GM18870 (cell line): ENCODE data around the gene BACE2.

Source experiments
- ATAC-seq: cut with Tn5 transposase; IDR thresholded peaks from one replicate; pipeline ENCODE4 v1.9.1; 2021; ENCODE audit warnings: moderate library complexity; ENCODE audit not compliant: unreplicated experiment

Gene BACE2

DNA sequence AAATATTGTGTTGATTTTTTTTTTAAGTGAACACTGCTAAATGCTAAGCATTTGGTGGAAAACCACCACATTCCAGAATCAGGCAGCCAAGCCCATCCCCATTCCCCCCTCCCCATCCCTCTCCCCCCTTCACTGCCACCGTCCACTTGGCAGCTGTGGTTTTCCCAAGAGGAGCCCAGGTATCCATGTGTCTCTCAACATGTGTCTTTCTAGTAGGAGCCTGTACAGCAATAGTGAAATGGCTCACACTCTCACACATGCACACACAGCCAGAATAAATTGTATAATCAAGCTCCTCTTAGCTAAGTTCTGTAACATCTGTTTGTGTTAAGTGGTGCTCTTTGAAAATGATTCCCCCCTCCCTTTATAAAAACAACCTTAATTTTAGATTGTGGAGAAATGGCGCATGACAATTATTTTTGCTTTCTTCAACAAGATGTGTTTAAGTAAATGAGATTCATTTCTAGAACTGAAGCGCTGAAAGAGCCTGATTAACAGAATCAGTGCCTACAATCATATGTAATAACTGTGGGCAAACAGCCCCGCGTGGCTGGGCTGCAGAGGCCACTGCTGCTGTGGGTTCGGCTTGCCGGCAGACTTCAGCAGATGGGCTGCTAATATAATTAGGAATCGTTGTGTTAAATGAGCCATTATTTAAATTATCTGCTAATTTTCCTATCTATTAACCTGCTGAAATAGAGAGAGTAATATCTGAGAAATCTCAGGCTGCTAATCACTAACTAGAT is 43.3 kb downstream of the BACE2 start:
- ATAC-seq: no peak

DNA sequence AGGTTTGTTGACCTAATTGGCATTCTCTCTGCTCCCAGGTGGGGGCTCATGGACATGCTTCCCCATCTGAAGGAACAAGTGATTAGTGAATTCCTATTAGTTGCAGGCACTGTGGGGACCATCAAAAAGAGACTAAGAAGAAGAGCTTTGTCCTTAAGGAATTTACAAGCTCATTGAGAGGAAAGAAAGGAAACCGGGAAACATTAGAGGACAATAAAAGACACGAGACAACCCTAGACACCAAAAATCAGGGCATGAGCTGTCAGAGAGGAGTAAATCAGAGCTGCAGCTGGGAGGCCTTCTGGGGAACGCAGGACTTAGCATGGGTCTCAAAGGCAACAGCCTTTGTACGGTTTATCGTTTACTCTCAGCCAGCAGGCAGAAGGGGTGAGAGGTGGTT is 45.1 kb downstream of the BACE2 start:
- ATAC-seq: no peak

DNA sequence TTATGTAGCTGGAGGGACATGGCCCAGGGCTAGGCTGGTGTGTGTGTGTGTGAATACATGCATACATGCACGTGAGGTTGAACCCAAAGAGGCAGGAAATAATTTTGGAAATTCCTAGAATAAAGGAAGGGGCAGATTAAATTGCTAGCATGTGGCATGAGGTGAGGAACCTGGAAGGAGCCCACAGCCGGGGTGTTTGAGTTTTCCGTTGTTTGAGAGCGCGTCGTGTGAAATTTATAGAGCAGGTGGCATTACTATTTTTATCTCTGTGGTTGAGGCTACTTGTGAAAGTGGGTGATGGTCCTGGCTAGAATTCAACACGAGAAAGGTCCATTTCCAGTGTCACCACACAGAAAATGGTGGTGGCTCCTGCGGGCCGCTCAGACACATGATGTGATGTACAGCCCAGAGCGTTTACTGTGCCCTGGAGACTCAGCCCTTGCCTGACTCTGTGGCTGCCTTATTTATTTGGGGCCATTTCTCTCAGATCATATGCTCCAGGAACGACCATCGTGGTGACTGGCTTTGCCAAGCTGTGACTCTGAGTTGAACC is 48.0 kb downstream of the BACE2 start:
- no peak for ATAC-seq

DNA sequence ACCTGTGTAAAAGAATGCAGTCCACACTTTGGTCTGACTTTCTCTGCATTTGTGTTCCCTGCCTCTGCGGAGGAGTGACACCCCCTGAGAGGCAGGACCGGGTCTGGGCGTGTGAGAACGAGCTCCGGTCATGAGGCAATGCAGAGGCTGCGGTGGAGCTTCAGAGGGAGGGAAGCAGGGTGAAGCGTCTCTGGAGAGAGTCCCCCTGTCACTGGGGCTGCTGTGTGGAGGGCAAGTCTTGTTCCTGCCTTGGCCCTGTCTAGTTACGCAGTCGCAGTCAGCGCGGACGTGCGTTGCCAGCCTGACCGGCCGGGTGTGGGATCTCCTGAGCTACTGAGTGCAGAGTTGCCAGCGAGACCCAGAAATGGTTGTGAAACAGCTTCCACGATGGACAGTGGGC is 48.5 kb downstream of the BACE2 start:
- no peak for ATAC-seq

DNA sequence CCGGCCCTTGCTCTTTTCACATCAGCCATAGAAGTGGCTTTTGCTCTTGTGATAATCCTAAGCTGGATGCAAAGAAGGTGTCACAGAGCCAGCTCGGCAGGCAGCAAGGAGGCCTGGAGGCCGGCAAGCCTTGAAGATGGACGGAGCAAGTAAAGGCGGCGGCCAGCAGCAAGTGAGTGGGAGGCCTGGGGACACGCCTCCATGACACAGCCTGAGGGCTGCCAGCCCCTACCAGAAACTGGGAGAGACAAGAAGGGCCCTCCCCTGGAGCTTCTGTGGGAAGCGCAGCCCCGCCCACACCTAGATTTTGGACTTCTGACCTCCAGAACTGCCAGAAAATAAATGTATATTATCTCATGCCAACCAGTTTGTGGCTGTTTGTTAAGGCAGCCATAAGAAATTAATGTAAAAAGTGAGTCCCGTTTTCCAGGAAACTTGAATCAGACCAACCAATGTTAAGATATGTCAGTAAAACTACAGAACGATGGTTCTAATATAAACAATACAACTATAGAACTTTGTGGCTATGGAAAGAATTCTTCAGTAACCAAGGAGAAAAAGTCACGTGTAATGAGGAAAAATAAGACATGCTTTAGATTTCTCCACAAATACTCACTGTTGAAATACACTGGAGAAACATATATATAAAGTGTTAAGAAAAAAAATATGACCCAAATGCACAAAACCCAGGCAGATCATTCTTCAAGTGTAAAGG is 49.9 kb downstream of the BACE2 start:
- ATAC-seq: no peak

DNA sequence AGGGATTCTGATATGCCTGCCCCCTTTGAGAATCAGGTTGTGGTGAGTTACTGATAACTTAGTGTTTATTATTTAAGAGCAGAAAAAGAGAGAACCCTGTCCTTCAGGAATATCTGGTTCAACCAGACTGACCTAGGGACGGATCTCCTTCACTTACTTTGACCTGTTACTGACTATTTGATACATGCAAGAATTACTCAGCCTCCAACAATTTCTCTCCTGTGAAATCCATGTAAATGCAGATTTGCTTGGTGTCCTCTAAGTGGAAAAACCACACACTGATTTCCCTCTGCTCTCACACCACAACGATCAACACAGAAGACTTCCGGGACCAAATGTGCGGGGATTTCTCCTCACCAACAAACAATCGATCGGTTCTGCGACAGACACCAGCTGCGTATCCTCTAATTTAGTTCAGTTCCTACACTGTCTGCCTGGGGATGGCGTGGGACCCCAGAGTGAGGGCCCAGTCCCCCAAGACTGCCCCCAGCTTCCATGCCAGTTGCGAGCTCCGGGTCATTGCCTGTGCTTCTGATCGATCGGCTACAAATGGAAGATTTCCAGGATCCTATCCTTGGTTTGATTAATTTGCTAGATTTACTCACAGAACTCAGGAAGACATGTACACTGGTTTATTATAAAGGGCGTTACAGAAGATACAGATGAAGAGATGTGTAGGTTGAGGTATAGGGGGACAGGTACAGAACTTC is 51.7 kb downstream of the BACE2 start:
- ATAC-seq: no peak

DNA sequence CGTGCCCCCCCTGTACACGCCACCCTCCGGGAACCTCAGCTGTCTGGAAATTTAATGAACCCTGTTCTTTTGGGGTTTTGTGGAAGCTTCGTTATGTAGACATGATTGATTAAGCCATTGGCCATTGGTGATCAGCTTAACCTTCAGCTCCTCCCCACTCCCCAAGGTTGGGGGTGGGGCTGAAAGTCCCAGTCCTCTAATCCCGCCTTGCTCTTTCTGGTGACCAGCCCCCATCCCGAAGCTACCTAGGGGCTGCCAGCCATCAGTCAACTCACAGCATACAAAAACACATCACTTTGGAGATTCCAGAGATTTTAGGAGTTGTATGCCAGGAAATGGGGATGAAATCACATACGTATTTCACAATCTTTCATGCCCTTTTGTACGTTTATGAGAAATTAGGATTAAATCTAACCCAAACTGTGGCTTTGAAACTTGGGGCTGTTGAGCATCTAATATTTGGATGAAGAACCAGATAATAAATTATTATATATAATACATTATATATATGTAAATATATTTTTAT is 52.3 kb downstream of the BACE2 start:
- no peak for ATAC-seq

DNA sequence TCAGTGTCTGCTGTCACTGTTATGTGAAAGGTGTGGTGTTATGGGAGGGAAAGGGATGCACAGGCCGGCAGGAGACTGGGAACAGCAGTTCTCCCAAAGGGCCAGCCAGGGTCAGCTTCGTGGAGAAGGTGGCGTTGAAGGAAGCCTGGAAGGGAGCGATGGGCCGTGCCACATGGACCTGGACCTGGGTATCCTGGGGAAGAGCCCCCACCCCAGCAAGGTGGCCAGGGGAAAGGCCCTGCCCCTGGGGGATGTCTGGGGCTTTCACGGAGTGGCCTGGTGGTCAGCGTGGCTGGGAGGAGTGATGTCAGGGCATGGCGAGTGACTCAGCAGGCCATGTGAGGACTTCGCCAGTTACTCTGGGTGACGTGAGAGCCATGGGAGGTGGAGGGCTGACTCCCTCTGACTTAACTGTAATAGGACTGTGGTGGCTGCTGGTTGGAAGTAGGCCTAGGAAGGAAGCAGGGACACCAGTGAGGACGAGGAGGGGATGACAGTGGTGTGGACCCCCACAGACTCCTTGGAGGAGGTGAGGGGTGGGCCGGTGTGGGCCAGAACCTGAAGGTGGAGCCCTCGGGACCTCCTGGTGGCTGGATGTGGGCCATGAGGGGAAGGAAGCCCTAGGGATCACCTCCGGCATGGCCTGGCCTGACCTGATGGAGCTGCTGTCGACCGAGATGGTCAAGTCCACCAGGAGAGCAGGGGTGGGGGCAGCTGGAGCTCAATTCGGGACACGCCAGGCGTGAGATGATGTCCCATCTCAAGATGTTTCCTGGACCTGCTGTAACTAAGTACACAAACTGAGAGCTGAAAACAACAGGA is 54.5 kb downstream of the BACE2 start:
- ATAC-seq: no peak

DNA sequence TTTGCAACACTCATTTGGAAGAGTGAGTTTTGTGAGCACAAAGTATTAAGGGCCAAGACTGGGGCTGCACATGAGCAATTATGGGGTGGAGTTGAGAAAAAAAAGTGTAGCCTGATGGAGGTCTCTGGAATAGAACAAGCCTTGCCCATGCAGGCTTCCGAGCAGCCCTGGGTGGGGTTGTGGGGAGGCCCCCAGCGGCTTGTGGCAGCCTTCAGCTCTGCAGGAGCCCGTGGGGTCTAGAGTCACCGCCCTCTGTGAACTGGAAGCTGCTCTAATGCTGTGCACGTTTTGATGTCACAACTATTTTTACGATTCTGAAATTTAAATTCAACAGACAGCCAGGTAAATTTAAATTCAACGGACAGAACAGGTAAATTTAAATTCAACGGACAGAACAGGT is 58.9 kb downstream of the BACE2 start:
- no peak for ATAC-seq

DNA sequence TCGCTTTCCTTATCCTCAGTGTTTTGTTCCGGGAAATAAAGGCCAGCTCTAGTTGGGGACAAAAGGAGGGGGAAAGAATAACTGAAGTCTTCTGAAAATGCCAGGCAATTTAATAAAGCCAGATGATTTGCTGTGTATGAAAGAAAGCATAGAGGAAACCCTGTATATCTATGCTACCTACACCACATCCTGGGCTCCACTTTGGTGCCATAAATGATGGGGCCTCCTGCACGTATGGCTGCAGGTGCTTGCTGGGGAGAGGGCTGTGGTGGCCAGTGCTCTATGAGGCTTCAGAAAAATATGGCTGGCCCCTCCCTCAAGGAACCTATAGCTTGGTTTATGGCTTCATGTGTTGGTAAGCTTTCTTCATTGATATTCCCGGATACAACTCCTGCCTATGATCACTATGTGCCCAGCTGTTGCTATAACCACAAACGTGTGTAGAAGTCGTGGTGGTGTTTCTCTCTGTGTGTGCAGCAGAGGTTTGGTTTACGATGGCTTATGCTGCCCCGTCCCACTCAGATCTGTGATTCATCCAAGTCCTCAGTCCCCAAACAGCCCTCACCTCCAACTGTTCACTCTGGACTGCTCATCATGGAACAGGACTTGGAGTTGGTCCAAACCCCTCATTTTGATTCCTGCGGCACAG is 59.5 kb downstream of the BACE2 start:
- ATAC-seq: no peak

DNA sequence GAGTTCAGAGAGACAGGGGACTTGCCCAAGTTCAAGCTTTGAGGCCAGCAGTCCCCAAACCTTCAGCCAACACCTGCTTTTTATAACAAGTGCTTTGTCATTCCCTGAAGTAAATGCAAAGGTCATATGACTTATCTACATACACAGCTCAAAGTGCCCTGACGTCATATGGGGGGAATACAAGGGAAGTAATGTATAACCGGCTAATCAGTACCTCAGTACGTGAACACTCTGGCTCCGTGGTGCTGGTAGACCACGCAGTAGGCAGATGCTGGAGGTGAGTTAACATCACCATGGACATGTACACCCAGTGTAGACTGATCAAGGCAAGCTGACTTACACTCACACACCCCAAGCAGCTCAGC is 60.0 kb downstream of the BACE2 start:
- no peak for ATAC-seq

DNA sequence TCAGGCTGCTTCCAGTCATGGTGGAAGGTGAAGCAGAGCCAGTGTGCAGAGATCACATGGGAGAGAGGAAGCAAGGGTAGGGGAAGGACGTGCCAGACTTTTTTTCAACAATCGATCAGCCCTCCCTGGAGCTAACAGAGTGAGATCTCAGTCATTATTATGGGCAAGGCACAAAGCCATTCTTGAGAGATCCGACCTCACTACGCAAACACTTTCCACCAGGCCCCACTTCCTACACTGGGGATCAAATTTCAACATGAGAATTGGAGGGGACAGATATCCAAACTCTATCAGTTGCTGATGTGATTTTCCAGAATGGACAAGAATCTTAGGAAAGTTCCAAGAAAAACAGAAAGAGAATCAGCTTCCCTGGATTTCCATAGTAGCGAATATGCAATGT is 60.5 kb downstream of the BACE2 start:
- no peak for ATAC-seq

DNA sequence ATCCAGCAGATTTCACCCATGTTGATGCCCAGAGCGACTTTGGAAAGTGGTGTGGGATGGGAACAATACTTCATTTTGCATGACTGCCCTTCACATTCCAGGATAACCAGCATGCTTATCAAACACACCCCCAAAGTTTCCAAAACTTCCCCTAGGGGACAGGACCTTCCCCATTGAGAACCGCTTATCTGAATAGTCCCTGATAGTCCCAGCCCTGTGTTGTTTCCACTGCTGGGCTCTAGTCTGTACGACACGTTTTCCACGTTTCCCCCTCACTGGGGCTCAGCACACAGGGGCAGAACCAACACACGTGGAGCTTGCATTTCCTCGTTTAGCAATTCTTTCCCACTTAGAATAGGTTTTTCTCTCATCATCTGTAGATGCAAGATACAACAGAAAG is 61.0 kb downstream of the BACE2 start:
- ATAC-seq: no peak

DNA sequence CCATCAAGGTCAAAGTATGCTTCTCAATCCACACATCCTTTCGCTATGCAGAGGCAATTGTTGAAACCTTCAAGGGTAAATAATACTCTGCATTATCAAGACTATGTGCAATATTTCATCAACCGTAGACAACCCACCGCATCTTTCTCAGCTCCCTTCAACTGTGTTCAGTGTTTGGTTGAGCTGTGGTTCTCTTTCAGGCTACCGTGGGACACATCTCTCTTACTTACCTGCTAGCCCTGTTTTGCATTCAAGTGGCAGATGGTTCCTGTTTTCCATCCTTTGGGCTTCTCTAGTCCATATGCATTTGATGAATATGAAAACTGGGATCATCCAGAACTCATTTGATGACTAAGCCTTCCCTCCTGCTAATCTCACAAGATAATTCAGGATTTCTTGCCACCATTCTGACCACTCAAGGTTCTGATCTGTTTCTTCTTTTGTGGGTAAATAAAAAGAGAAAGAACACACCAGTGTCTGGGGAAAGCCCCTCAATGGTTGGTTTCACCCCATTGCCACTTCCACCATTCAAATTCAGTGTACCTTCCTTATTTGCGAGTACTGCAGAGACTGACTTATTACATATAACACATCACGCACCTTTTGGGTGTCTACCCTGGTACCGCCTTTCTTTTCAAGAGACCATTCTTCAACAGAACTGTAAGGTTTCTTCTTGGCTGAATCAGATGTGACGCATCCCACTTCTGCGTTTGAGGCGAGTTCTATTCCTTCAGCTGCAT is 61.7 kb downstream of the BACE2 start:
- ATAC-seq: no peak

DNA sequence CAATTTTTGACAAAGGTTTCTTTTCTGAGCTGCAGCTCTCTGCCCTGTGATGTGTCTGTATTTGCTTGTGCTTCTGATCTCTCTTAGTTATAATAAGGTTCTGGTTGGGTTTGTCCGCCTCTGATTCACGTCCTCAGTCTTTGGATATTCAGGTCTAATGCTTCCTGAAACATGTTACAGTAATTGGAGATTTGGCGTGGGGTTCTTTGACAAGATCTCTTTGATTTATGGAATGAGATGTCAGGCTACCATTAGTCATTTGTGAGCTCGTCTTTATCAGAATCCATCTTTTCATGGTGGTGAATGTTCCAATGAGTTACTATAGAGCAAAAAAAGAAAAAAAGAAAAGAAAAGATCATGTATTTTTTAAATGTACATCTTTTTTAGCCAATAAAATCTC is 62.5 kb downstream of the BACE2 start:
- no peak for ATAC-seq

DNA sequence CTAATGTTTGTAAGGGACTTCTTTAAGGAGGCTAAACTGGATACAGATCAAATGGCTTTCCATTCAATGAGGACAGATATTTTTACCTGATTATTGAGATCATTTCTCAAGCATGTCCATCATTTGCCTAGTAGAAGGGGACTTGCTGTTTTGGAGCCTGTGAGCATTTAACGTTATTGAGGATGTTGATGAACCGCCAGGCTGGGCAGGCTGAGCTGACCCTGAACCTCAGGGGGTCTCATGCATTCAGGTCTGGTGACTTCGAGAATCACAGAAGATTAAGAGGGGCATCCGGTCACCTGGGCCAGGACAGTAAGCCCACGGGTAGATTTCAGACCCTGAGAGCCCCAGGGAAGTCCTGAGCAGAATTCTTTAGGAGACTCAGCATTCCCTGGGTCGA is 63.1 kb downstream of the BACE2 start:
- no peak for ATAC-seq

DNA sequence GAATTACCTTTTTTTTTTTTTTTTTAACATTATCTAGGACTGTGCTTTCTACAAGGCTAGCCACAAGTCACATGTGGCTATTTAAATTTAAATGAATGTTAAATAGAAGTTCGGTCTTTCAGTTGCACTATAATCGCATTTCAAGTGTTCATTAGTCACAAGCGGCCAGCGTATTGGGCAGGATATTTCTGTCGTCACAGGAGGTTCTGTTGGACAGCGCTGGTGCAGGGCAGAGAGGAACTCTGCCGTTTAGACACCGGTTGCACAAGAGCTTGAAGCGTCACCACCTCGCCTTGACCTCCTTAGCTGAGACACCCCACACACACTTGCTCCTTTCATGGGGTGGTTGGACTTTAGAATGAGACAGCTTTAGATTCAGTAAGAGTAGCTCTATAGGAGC is 64.1 kb downstream of the BACE2 start:
- ATAC-seq: no peak

DNA sequence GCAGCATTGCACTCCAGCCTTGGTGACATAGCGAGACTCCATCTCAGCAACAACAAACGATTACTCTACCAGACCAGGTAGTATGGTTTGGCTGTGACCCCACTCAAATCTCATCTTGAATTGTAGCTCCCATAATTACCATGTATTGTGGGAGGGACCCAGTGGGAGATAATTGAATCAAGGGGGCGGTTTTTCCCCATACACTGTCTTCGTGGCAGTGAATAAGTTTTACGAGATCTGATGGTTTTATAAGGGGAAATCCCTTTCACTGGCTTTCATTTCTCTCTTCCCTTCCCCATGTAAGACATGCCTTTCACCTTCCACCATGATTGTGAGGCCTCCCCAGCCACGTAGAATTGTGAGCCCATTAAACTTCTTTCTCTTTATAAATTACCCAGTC is 66.0 kb downstream of the BACE2 start:
- no peak for ATAC-seq

DNA sequence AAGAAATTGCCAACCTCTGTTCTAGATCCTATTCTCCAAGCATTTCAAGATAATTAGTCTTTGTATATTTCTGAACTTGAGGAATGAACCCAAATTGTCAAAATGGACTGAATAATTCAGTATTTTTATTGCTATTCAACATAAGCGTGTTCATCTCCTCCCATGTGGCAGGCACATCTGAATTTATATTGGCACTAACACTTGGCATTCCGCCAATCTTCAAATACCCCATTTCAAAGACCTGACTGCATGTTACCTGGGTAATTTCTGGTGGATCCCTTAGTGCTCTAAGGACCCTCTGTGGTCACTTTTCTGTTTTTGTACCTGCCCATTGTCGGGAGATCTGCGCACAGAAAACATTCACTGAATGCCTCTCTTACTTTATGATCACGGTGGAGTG is 66.6 kb downstream of the BACE2 start:
- ATAC-seq: no peak

DNA sequence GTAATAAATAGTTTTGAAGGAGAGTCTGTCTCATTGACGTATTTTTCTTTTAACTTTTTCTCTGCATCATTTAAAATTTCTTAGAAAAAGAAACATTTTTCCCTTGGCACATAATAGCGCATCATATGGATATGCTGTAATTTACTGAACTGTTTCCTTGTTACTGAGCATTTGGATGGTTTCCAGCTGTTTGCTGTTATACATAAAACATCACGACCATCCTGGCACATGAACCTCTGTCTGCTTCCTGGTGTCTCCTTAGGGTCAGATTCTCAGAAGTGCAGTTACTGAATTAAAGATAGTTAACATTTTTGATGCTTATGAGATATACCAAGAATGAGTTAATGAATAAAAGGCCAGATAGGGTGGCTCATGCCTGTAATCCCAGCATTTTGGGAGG is 67.2 kb downstream of the BACE2 start:
- ATAC-seq: no peak
